Tibial artery (tissue), 4 donors: ENCODE results near the gene SOCS1.
A peak's percentile ranks its signal among the peaks of the same experiment; 100 is the strongest.
"Not testable (repeated sequence)": the region's sequence is repeated elsewhere in the genome, so short reads cannot be mapped to it uniquely, and the experiment has no call there.

Source experiments
- DNase-seq, 2 donors: peaks; one replicate each; pipeline ENCODE4 v3.0.0-alpha.2; 2019
- H3K27ac ChIP-seq, 2 donors: fragments of 200-600 bp; sonication (generic) in 1 of 2; 1 replicate in 1 of 2; 2 replicates in 1 of 2; pipeline ENCODE4 v1.5.1; 2018 to 2019; ENCODE audit warnings: mild to moderate bottlenecking in 1 of 2
- H3K27me3 ChIP-seq, 2 donors: fragments of 200-600 bp; sonication (generic) in 1 of 2; one replicate each; pipeline versions ENCODE4 v1.5.1 to v1.6.0; 2016 to 2019
- H3K36me3 ChIP-seq, 3 donors: fragments of 200-600 bp; sonication (generic) in 2 of 3; one replicate each; pipeline ENCODE4 v1.5.1; 2016 to 2019; ENCODE audit warnings: mild to moderate bottlenecking in 2 of 3
- H3K4me1 ChIP-seq, 4 donors: fragments of 200-600 bp; sonication (generic) in 2 of 4; 1 replicate in 3 of 4; 2 replicates in 1 of 4; pipeline ENCODE4 v1.5.1; 2016 to 2019
- H3K4me3 ChIP-seq, 2 donors: fragments of 200-600 bp; sonication (generic) in 1 of 2; 1 replicate in 1 of 2; 2 replicates in 1 of 2; pipeline ENCODE4 v1.5.1; 2018 to 2019; ENCODE audit warnings: mild to moderate bottlenecking in 2 of 2
- H3K9me3 ChIP-seq, 3 donors: fragments of 200-600 bp; sonication (generic) in 1 of 3; one replicate each; pipeline ENCODE4 v1.5.1; 2016 to 2019
- intact Hi-C: fragments of 100-400 bp; cut with DNase I; formaldehyde crosslinking; loops from one replicate; pipeline ENCODE4 v1.15.0; 2023; ENCODE audit warnings: low total_unique reads
- TF ChIP-seq, protein P1 (sequence below), 2 experiments: fragments of 200-600 bp in 1 of 2; fragments of 450-650 bp in 1 of 2; IDR thresholded peaks; one replicate each; pipeline ENCODE4 v1.5.1; 2017 to 2019; ENCODE audit warnings: antibody characterized with exemption in 2 of 2, mild to moderate bottlenecking in 1 of 2, moderate library complexity in 1 of 2

Gene SOCS1

DNA sequence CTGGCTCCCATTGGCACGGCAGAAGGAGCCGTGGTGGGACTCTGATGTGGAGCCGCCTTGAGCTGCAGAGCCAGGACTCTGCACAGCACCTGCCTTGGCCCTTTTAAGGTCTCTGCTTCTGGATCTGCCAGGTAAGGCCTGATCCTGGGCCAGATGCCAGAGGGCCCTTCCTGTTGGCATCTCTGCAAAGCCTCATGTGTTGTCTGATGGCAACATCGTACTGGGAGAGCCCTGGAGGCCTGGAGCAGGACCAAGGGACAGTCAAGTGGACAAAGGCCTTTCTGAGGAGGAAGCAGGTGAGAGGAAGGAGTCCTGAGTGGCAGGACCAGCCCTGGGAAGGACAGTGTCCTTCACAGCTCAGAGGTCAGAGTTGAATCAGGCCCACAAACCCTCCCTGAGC is 26.1 kb downstream of the SOCS1 start:
- H3K4me3 ChIP-seq, result no peak overlapping the region
- intact Hi-C loops, result no loop called here
- H3K4me1 ChIP-seq, result peaks cover 0 to 20% (median 5%) of the 10 kb centered on the region in 4 donors
- no peak for DNase-seq
- no peaks in the 10 kb centered on the region for H3K36me3 ChIP-seq
- TF ChIP-seq, protein P1, sequence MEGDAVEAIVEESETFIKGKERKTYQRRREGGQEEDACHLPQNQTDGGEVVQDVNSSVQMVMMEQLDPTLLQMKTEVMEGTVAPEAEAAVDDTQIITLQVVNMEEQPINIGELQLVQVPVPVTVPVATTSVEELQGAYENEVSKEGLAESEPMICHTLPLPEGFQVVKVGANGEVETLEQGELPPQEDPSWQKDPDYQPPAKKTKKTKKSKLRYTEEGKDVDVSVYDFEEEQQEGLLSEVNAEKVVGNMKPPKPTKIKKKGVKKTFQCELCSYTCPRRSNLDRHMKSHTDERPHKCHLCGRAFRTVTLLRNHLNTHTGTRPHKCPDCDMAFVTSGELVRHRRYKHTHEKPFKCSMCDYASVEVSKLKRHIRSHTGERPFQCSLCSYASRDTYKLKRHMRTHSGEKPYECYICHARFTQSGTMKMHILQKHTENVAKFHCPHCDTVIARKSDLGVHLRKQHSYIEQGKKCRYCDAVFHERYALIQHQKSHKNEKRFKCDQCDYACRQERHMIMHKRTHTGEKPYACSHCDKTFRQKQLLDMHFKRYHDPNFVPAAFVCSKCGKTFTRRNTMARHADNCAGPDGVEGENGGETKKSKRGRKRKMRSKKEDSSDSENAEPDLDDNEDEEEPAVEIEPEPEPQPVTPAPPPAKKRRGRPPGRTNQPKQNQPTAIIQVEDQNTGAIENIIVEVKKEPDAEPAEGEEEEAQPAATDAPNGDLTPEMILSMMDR (IDR thresholded peaks at IDR 0.05), result no peak
- H3K27ac ChIP-seq, result no peak overlapping the region
- H3K9me3 ChIP-seq, result no peaks in the 10 kb centered on the region
- peaks cover 0 to 3% of the 10 kb centered on the region in 2 donors for H3K27me3 ChIP-seq

DNA sequence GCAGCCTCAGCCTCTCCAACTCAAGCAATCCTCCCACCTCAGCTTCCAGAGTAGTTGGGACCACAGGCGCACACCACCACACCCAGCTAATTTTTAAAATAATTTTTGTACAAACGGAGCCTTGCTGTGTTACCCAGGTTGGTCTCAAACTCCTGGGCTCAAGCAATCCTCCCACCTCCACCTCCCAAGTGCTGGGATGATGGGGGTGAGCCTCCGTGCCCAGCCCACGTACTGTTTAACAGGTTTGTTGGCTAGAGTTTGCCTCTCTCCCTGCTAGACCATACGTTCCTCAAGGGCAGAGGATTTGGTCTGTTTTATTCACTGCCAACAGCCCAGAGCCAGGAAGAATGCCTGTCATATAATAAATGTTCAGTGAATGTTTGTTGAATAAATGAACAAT is 26.6 kb downstream of the SOCS1 start:
- no peak overlapping the region for H3K27ac ChIP-seq
- H3K9me3 ChIP-seq, result no peaks in the 10 kb centered on the region
- no peaks in the 10 kb centered on the region for H3K36me3 ChIP-seq
- no peak overlapping the region for H3K4me3 ChIP-seq
- H3K4me1 ChIP-seq, result peaks cover 0 to 21% (median 7%) of the 10 kb centered on the region in 4 donors
- peaks cover 0 to 3% of the 10 kb centered on the region in 2 donors for H3K27me3 ChIP-seq
- intact Hi-C loops, result no loop called here
- DNase-seq, result no peak
- TF ChIP-seq, protein P1 (IDR thresholded peaks at IDR 0.05), result no peak

- Histone ChIP-seq H3K27me3 (no peaks in the 10 kb centered on the region), H3K9me3 (no peaks in the 10 kb centered on the region), H3K4me1 (peaks cover 0 to 22% (median 7%) of the 10 kb centered on the region in 4 donors), H3K36me3 (no peaks in the 10 kb centered on the region), H3K4me3 (peak overlapping the region; percentile 28 to 31), H3K27ac (peak overlapping the region in 1 of 2 donors; percentile 38)
- intact Hi-C loops, result no loop called here
- DNase-seq, result no peak
- TF ChIP-seq, protein P1 (IDR thresholded peaks at IDR 0.05), result no peak
These were observed 30.1 kb downstream of the SOCS1 start for GRCh38 chr16:11225677-11226549.

GRCh38 chr16:11224894-11225676 is 30.9 kb downstream of the SOCS1 start:
- peak overlapping the region in 1 of 2 donors; percentile 38 for H3K27ac ChIP-seq
- no peak for DNase-seq
- TF ChIP-seq, protein P1 (IDR thresholded peaks at IDR 0.05), result no peak
- no peaks in the 10 kb centered on the region for H3K27me3 ChIP-seq
- H3K4me1 ChIP-seq, result peaks cover 0 to 22% (median 6%) of the 10 kb centered on the region in 4 donors
- H3K4me3 ChIP-seq, result peak overlapping the region; percentile 28 to 31
- H3K36me3 ChIP-seq, result no peaks in the 10 kb centered on the region
- intact Hi-C loops, result no loop called here
- no peaks in the 10 kb centered on the region for H3K9me3 ChIP-seq

DNA sequence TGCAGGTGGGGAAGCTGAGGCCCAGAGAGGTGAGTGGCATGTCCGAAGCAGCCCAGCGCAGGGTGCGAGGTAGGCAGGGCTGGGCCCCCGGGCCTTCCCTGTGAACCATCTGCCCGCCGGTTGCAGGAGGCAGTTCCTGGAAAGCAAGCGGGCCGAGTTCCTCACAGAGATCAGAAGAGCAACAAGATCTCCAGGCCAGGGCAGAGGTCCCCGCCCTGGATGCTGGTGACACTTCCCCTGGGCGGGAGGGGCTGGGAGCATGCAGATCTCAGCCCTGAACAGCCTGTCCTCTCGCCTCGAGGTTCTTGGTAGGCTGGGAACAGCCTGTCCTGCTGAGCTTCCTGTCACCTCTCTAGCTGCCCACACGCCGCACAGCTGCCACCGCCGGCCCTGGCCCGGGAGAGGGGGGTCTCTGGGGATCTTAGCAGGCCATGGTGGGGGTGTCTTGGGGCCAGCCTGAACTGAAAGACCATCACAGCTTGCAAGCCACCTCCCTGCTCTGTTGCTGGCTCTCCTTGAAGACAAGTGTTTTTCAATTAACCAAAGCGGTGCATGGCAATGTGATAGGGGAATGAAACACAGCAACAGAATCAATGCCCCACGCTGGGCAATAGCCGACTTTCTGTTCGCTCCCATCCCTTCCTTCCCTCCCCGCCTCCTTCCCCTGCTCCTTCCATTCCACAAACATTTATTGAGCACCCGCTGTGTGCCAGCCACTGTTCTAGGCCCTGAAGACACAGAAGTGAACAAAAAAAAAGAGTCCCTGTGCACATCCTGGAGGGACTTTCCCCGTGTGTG is 31.7 kb downstream of the SOCS1 start:
- TF ChIP-seq, protein P1 (IDR thresholded peaks at IDR 0.05), result no peak
- no peaks in the 10 kb centered on the region for H3K9me3 ChIP-seq
- intact Hi-C loops, result no loop called here
- H3K27me3 ChIP-seq, result no peaks in the 10 kb centered on the region
- peak overlapping the region in 1 of 2 donors; percentile 10 for H3K27ac ChIP-seq
- DNase-seq, result peak; percentile 84 to 87
- H3K4me3 ChIP-seq, result no peak overlapping the region
- H3K36me3 ChIP-seq, result no peaks in the 10 kb centered on the region
- H3K4me1 ChIP-seq, result peaks cover 0 to 22% (median 6%) of the 10 kb centered on the region in 4 donors

DNA sequence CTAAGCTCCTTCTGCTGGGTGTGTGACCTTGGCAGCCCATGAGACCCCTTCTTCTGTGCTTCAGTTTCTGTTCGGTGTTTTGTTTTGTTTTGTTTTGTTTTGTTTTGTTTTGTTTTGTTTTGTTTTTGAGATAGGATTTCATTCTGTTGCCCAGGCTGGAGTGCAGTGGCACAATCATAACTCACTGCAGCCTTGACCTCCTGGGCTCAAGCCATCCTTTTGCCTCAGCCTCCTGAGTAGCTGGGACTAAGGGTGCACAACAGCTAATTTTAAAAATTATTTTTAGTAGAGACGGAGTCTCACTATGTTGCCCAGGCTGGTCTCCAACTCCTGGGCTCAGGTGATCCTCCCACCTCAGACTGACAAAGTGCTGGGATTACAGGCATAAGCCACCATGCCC is 35.5 kb downstream of the SOCS1 start:
- Histone ChIP-seq H3K4me1 (peaks cover 0 to 18% (median 3%) of the 10 kb centered on the region in 4 donors), H3K9me3 (peaks cover 2 to 23% (median 10%) of the 10 kb centered on the region in 3 donors)
- H3K27ac ChIP-seq, intact Hi-C loops, DNase-seq, H3K27me3 ChIP-seq, H3K36me3 ChIP-seq, H3K4me3 ChIP-seq: not testable (repeated sequence)
